Upper lobe of left lung (tissue), 4 donors: ENCODE data around the gene BOLA1.
"Not testable (repeated sequence)": the region's sequence is repeated elsewhere in the genome, so short reads cannot be mapped to it uniquely, and the experiment has no call there.

Experiments
- POLR2A ChIP-seq, 4 donors: fragments of 450-650 bp; IDR thresholded peaks; one replicate each; pipeline ENCODE4 v1.5.1; 2016 to 2017; ENCODE audit warnings: antibody characterized with exemption in 4 of 4, mild to moderate bottlenecking in 2 of 4
- POLR2AphosphoS5 ChIP-seq, 2 donors: sonication (generic); formaldehyde crosslinking; IDR thresholded peaks; one replicate each; pipeline ENCODE4 v1.5.1; 2017; ENCODE audit warnings: antibody characterized with exemption in 2 of 2

GRCh38 chr1:149852263-149852662 lies 47.1 kb upstream of the BOLA1 start:
- not testable (repeated sequence) for TF ChIP-seq POLR2A, POLR2AphosphoS5 (IDR thresholded peaks at IDR 0.05)
